Suprapubic skin (tissue), 3 donors: Measurements from ENCODE around the gene JUND.

Source experiments
- CTCF ChIP-seq, 2 donors: fragments of 200-600 bp in 1 of 2; fragments of 450-650 bp in 1 of 2; sonication (generic) in 1 of 2; IDR thresholded peaks; one replicate each; pipeline ENCODE4 v1.5.1; 2016 to 2019; ENCODE audit warnings: antibody characterized with exemption in 2 of 2, mild to moderate bottlenecking in 1 of 2, moderate library complexity in 1 of 2
- POLR2AphosphoS5 ChIP-seq, 3 donors: sonication (generic); formaldehyde crosslinking; IDR thresholded peaks; one replicate each; pipeline ENCODE4 v1.6.1; 2017; ENCODE audit warnings: antibody characterized with exemption in 3 of 3

GRCh38 chr19:18317961-18318800 is 36.8 kb upstream of the JUND start:
- no peak for TF ChIP-seq CTCF (IDR thresholded peaks at IDR 0.05)
- no peak for TF ChIP-seq POLR2AphosphoS5 (IDR thresholded peaks at IDR 0.05)
